ENCODE results near the gene RUBCN. TPM values are rescaled to one million over a fixed set of nuclear protein-coding genes. Genes with fewer than 3 reads are reported as not detected.
"Not testable (repeated sequence)": the region's sequence is repeated elsewhere in the genome, so short reads cannot be mapped to it uniquely, and the experiment has no call there.

The RUBCN gene
- total and polyA plus RNA-seq, 2 donors (not counting 1 experiment from before 2014, with no cell fraction given): 57.3 to 423 TPM

- H2AFZ ChIP-seq (ENCODE audit: insufficient read depth, low read depth, low read length, poor library complexity, severe bottlenecking); intact Hi-C loops (cut with micrococcal nuclease); POLR2A ChIA-PET; H3K4me1 ChIP-seq (ENCODE audit: control insufficient read depth in 2 of 2, insufficient read depth in 2 of 2, low read length in 2 of 2); H3K4me3 Mint-ChIP-seq; H3K36me3 ChIP-seq (replicated peaks in 1 of 2; ENCODE audit: control extremely low read depth in 1 of 2, control insufficient read depth in 1 of 2, extremely low read depth in 1 of 2, insufficient read depth in 2 of 2, low read length in 1 of 2); H3K27ac ChIP-seq (ENCODE audit: low read length in 2 of 2); H3K27me3 ChIP-seq (replicated peaks in 1 of 4; ENCODE audit: control extremely low read depth in 1 of 4, control insufficient read depth in 3 of 4, insufficient read depth in 4 of 4, low read length in 3 of 4); H3K4me2 ChIP-seq (replicated peaks; ENCODE audit: low read depth, low read length, poor library complexity, severe bottlenecking); H3K9me3 ChIP-seq (ENCODE audit: control extremely low read depth in 1 of 3, control insufficient read depth in 2 of 3, insufficient read depth in 1 of 3, low read length in 2 of 3); DNase-seq; H3K27ac Mint-ChIP-seq; H3K27me3 Mint-ChIP-seq; H4K20me1 ChIP-seq (ENCODE audit: control insufficient read depth, insufficient read depth, low read length, poor library complexity, severe bottlenecking); H3K9ac ChIP-seq (ENCODE audit: low read length); H3K79me2 ChIP-seq (ENCODE audit: control insufficient read depth, insufficient read depth, low read length); H3K9me3 Mint-ChIP-seq (ENCODE audit: insufficient read depth); H3K4me1 Mint-ChIP-seq: not testable (repeated sequence)
- peak; percentile 47 for ATAC-seq (ENCODE audit: low read depth)
- H3K4me3 ChIP-seq (ENCODE audit: control extremely low read depth in 1 of 5, extremely low read depth in 1 of 5, insufficient read depth in 1 of 5, low read depth in 2 of 5, low read length in 4 of 5): peak overlapping the region in 1 of 5 experiments; percentile 34
- CTCF ChIA-PET: interaction anchor here (0.6 kb wide), 1 partner anchor 415 kb away, joined by 3 read pairs; no protein-coding TSS in a partner anchor
- no CpG with 5 or more reads among the region's 22 CpGs for WGBS (ENCODE audit: insufficient coverage)
These were observed 81.7 kb downstream of the RUBCN start for GRCh38 chr3:197654998-197655330.

GRCh38 chr3:197654090-197654997, 82.4 kb downstream of the RUBCN start:
- H3K27me3 Mint-ChIP-seq; H4K20me1 ChIP-seq (ENCODE audit: control insufficient read depth, insufficient read depth, low read length, poor library complexity, severe bottlenecking); POLR2A ChIA-PET; H3K4me1 Mint-ChIP-seq; H3K27me3 ChIP-seq (replicated peaks in 1 of 4; ENCODE audit: control extremely low read depth in 1 of 4, control insufficient read depth in 3 of 4, insufficient read depth in 4 of 4, low read length in 3 of 4); H3K4me3 Mint-ChIP-seq; intact Hi-C loops (cut with micrococcal nuclease); H2AFZ ChIP-seq (ENCODE audit: insufficient read depth, low read depth, low read length, poor library complexity, severe bottlenecking); H3K27ac ChIP-seq (ENCODE audit: low read length in 2 of 2); H3K4me1 ChIP-seq (ENCODE audit: control insufficient read depth in 2 of 2, insufficient read depth in 2 of 2, low read length in 2 of 2); H3K36me3 ChIP-seq (replicated peaks in 1 of 2; ENCODE audit: control extremely low read depth in 1 of 2, control insufficient read depth in 1 of 2, extremely low read depth in 1 of 2, insufficient read depth in 2 of 2, low read length in 1 of 2); H3K79me2 ChIP-seq (ENCODE audit: control insufficient read depth, insufficient read depth, low read length); H3K4me2 ChIP-seq (replicated peaks; ENCODE audit: low read depth, low read length, poor library complexity, severe bottlenecking); H3K9ac ChIP-seq (ENCODE audit: low read length); H3K9me3 Mint-ChIP-seq (ENCODE audit: insufficient read depth); H3K9me3 ChIP-seq (ENCODE audit: control extremely low read depth in 1 of 3, control insufficient read depth in 2 of 3, insufficient read depth in 1 of 3, low read length in 2 of 3): not testable (repeated sequence)
- peak overlapping the region; percentile 67 for H3K27ac Mint-ChIP-seq
- CTCF ChIA-PET: interaction anchor here (0.6 kb wide), 1 partner anchor 416 kb away, joined by 3 read pairs; no protein-coding TSS in a partner anchor
- ATAC-seq (ENCODE audit: low read depth) (peak; percentile 96), DNase-seq (peak; percentile 59)
- WGBS (ENCODE audit: insufficient coverage): 4% methylated on average over 10 of the region's 100 CpGs
- H3K4me3 ChIP-seq (ENCODE audit: control extremely low read depth in 1 of 5, extremely low read depth in 1 of 5, insufficient read depth in 1 of 5, low read depth in 2 of 5, low read length in 4 of 5): peak overlapping the region in 2 of 5 experiments; percentile 15 to 41

GRCh38 chr3:197652860-197653259, 83.8 kb downstream of the RUBCN start:
- POLR2A ChIA-PET; H4K20me1 ChIP-seq (ENCODE audit: control insufficient read depth, insufficient read depth, low read length, poor library complexity, severe bottlenecking); H3K79me2 ChIP-seq (ENCODE audit: control insufficient read depth, insufficient read depth, low read length); H3K4me3 Mint-ChIP-seq; H3K9me3 ChIP-seq (ENCODE audit: control extremely low read depth in 1 of 3, control insufficient read depth in 2 of 3, insufficient read depth in 1 of 3, low read length in 2 of 3); H2AFZ ChIP-seq (ENCODE audit: insufficient read depth, low read depth, low read length, poor library complexity, severe bottlenecking); H3K27ac Mint-ChIP-seq; H3K36me3 ChIP-seq (replicated peaks in 1 of 2; ENCODE audit: control extremely low read depth in 1 of 2, control insufficient read depth in 1 of 2, extremely low read depth in 1 of 2, insufficient read depth in 2 of 2, low read length in 1 of 2); H3K27me3 ChIP-seq (replicated peaks in 1 of 4; ENCODE audit: control extremely low read depth in 1 of 4, control insufficient read depth in 3 of 4, insufficient read depth in 4 of 4, low read length in 3 of 4); H3K4me3 ChIP-seq (ENCODE audit: control extremely low read depth in 1 of 5, extremely low read depth in 1 of 5, insufficient read depth in 1 of 5, low read depth in 2 of 5, low read length in 4 of 5); H3K9me3 Mint-ChIP-seq (ENCODE audit: insufficient read depth); ATAC-seq (ENCODE audit: low read depth); H3K4me1 ChIP-seq (ENCODE audit: control insufficient read depth in 2 of 2, insufficient read depth in 2 of 2, low read length in 2 of 2); DNase-seq; intact Hi-C loops (cut with micrococcal nuclease); H3K4me1 Mint-ChIP-seq; H3K9ac ChIP-seq (ENCODE audit: low read length); H3K4me2 ChIP-seq (replicated peaks; ENCODE audit: low read depth, low read length, poor library complexity, severe bottlenecking); CTCF ChIA-PET; H3K27me3 Mint-ChIP-seq; H3K27ac ChIP-seq (ENCODE audit: low read length in 2 of 2): not testable (repeated sequence)
- no CpG with 5 or more reads among the region's 10 CpGs for WGBS (ENCODE audit: insufficient coverage)

GRCh38 chr3:197647649-197648048, 89.1 kb downstream of the RUBCN start:
- H3K27ac Mint-ChIP-seq; H3K9ac ChIP-seq (ENCODE audit: low read length); POLR2A ChIA-PET; H3K27ac ChIP-seq (ENCODE audit: low read length in 2 of 2); H3K4me3 ChIP-seq (ENCODE audit: control extremely low read depth in 1 of 5, extremely low read depth in 1 of 5, insufficient read depth in 1 of 5, low read depth in 2 of 5, low read length in 4 of 5); H3K9me3 ChIP-seq (ENCODE audit: control extremely low read depth in 1 of 3, control insufficient read depth in 2 of 3, insufficient read depth in 1 of 3, low read length in 2 of 3); H3K27me3 ChIP-seq (replicated peaks in 1 of 4; ENCODE audit: control extremely low read depth in 1 of 4, control insufficient read depth in 3 of 4, insufficient read depth in 4 of 4, low read length in 3 of 4); H3K79me2 ChIP-seq (ENCODE audit: control insufficient read depth, insufficient read depth, low read length); H4K20me1 ChIP-seq (ENCODE audit: control insufficient read depth, insufficient read depth, low read length, poor library complexity, severe bottlenecking); H3K4me2 ChIP-seq (replicated peaks; ENCODE audit: low read depth, low read length, poor library complexity, severe bottlenecking); H2AFZ ChIP-seq (ENCODE audit: insufficient read depth, low read depth, low read length, poor library complexity, severe bottlenecking); H3K36me3 ChIP-seq (replicated peaks in 1 of 2; ENCODE audit: control extremely low read depth in 1 of 2, control insufficient read depth in 1 of 2, extremely low read depth in 1 of 2, insufficient read depth in 2 of 2, low read length in 1 of 2); H3K9me3 Mint-ChIP-seq (ENCODE audit: insufficient read depth); H3K4me3 Mint-ChIP-seq; DNase-seq; H3K27me3 Mint-ChIP-seq; H3K4me1 ChIP-seq (ENCODE audit: control insufficient read depth in 2 of 2, insufficient read depth in 2 of 2, low read length in 2 of 2); ATAC-seq (ENCODE audit: low read depth); intact Hi-C loops (cut with micrococcal nuclease); CTCF ChIA-PET; H3K4me1 Mint-ChIP-seq: not testable (repeated sequence)
- WGBS (ENCODE audit: insufficient coverage): no CpG with 5 or more reads among the region's 7 CpGs
